ENCODE data around the gene SPDEF. TPM values are rescaled to one million over a fixed set of nuclear protein-coding genes. Genes with fewer than 3 reads are reported as not detected.

SPDEF gene
- total RNA-seq, 4 donors from 2014 or later: 0.19 TPM; not detected in 3

DNA sequence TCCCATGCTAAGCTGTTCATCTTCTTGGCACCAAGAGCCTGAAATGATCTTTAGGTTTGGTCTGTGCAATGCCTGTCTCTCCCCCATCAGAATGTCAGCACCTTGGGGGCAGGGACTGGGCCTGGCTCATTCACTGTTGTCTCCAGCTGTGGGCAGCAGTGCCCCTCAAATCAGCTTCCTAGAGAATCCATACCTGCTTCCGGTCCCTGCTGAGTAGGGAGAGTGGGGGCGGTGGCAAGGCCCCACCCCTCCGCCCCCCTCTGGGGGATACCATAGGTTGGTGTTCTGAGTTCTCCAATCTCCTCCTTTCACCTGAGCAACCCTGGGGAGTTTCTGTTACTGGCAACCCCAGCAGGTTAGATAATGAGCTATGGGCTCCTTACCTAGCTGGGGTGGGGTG is 19.2 kb upstream of the SPDEF start:
- no peak for TF ChIP-seq CTCF (IDR thresholded peaks at IDR 0.05)
- DNase-seq (ENCODE audit: low spot score): no peak

GRCh38 chr6:34574647-34575293 is 18.6 kb upstream of the SPDEF start:
- TF ChIP-seq CTCF (IDR thresholded peaks at IDR 0.05): no peak
- DNase-seq (ENCODE audit: low spot score) (no peak), ATAC-seq (ENCODE audit: low FRiP score) (no peak)

More for the DNA sequence above, 19.2 kb upstream of the SPDEF start:
- no peak for ATAC-seq (ENCODE audit: low FRiP score)

DNA sequence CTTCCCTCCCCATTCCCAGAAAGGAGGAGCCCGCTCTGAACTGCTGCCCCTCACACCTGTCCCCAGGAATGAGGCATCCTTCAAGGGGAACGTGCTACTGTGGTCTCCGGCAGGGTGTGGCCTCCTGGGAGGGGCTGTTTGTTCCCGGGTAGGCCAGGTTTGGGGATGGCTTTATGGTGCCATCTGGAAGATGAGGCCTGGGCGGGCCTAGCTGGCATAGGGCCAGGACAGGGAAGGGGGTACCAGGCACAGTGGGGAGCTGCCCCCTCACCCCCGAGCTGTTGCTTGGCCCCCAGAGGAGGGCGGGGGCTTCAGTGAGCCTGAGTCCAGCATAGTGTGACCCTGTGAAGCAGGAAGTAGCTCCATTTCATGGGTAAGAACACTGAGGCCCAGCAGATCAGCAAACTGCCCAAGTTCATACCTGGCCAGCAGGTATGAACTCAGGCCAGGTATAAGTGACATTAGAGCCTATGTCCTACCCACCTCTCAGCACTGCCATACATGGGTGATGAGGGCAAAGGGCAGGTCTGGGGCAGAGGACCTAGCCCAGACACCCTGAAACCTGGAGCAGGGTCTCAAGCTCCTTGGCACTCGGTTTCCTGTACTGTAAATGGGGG is 17.5 kb upstream of the SPDEF start:
- DNase-seq (ENCODE audit: low spot score) (no peak), ATAC-seq (ENCODE audit: low FRiP score) (no peak)
- TF ChIP-seq CTCF (IDR thresholded peaks at IDR 0.05): no peak

DNA sequence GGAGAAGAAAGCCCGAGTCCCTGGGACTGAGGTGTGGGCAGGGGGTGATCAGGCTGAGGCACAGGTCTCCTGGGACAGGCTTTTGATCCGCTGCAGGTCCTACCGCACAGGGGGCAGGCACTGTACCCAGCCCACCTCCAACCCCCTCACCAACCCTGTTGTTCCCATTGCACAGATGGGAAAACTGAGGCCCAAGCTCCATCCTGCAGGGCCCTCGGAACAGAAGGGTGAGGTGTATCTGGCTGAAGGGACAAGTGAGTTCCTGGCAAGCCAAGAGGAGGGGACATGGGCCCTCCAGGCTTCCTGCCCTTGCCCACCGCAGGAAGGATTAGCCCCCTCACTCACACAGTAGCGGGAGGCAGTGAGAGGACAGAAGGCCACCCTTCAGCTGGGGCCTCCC is 16.5 kb upstream of the SPDEF start:
- no peak for TF ChIP-seq CTCF (IDR thresholded peaks at IDR 0.05)
- DNase-seq (ENCODE audit: low spot score): no peak
- no peak for ATAC-seq (ENCODE audit: low FRiP score)

DNA sequence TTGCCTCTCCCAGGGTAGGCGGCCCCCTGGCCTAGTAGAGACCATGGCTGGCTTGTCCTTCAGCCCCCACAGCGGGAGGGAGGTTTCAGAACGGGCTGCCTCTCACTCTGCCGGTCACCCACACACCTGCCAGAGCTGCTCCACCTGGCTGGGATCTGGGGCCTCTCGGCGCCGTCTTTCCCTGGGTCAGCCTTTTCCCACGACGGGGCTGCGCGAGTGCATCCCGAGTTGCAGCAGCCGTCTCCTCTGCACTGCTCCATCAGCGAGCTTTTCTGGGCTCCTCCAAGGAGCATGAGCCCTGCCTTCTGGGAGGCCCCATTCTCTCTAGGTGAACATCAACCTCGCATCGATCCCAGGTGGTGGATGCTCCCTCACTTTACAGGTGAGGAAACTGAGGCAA is 15.9 kb upstream of the SPDEF start:
- no peak for DNase-seq (ENCODE audit: low spot score)
- TF ChIP-seq CTCF (IDR thresholded peaks at IDR 0.05): no peak
- ATAC-seq (ENCODE audit: low FRiP score): no peak

- no peak for TF ChIP-seq CTCF (IDR thresholded peaks at IDR 0.05)
- ATAC-seq (ENCODE audit: low FRiP score) (no peak), DNase-seq (ENCODE audit: low spot score) (no peak)
Observed at GRCh38 chr6:34571388-34571787, 15.3 kb upstream of the SPDEF start.

Measured in omental fat pad (tissue), 4 donors.